ENCODE results near the gene THAP7. TPM values are rescaled to one million over a fixed set of nuclear protein-coding genes. Genes with fewer than 3 reads are reported as not detected.

The THAP7 gene
- total RNA-seq, 1 experiment from 2014 or later, result 29.1 TPM

DNA sequence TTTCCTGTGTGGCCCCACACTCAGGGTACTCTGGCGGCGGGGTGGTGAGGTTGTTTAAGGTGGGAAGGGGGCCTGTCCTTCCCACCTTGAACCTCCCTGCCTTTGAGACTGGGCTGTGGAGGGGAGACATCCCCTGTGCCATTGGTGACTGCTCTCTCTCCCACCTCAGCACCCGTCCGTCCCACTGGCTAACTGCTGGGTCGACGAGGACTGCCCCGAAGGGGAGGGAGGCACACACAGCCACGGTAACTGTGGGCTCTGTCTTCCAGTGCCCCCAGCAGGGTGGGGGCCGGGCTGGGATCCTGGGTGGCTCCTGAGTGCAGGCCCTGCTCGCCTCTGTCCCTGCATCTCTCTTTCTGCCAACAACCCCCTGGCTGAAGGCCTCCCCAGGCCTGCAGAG, 20.6 kb upstream of the THAP7 start:
- Histone ChIP-seq H3K9me3 (peaks cover 4% of the 10 kb centered on the region; the same call in 1 of the 2 replicates), H3K27me3 (replicated peaks; ENCODE audit: control insufficient read depth, insufficient read depth, low read length) (no peaks in the 10 kb centered on the region), H3K4me1 (peaks cover 16% of the 10 kb centered on the region), H3K36me3 (ENCODE audit: control insufficient read depth, insufficient read depth, low read length) (no peaks in the 10 kb centered on the region), H3K4me3 (ENCODE audit: low read depth, low read length) (no peak overlapping the region)
- no peak for DNase-seq
- no peak overlapping the region for H3K27ac Mint-ChIP-seq (ENCODE audit: unreplicated experiment)
- H3K4me3 Mint-ChIP-seq (ENCODE audit: unreplicated experiment), result no peak overlapping the region
- TF ChIP-seq, protein P1, sequence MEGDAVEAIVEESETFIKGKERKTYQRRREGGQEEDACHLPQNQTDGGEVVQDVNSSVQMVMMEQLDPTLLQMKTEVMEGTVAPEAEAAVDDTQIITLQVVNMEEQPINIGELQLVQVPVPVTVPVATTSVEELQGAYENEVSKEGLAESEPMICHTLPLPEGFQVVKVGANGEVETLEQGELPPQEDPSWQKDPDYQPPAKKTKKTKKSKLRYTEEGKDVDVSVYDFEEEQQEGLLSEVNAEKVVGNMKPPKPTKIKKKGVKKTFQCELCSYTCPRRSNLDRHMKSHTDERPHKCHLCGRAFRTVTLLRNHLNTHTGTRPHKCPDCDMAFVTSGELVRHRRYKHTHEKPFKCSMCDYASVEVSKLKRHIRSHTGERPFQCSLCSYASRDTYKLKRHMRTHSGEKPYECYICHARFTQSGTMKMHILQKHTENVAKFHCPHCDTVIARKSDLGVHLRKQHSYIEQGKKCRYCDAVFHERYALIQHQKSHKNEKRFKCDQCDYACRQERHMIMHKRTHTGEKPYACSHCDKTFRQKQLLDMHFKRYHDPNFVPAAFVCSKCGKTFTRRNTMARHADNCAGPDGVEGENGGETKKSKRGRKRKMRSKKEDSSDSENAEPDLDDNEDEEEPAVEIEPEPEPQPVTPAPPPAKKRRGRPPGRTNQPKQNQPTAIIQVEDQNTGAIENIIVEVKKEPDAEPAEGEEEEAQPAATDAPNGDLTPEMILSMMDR (IDR thresholded peaks at IDR 0.05; ENCODE audit: insufficient read depth in 1 of 2, low read depth in 1 of 2, low read length in 1 of 2, severe bottlenecking in 1 of 2, unreplicated experiment in 1 of 2), result no peak
- POLR2A ChIA-PET, result no interaction called here
- H3K27me3 Mint-ChIP-seq (ENCODE audit: insufficient read depth, unreplicated experiment), result no peaks in the 10 kb centered on the region
- no TSS peak for BruUV-seq (replicated peaks)
- no peaks in the 10 kb centered on the region for H3K4me1 Mint-ChIP-seq (ENCODE audit: low read depth, unreplicated experiment)
- no peaks in the 10 kb centered on the region for H3K9me3 Mint-ChIP-seq (ENCODE audit: unreplicated experiment)
- intact Hi-C loops (cut with micrococcal nuclease; ENCODE audit: unreplicated experiment), result no loop called here
- H3K36me3 Mint-ChIP-seq (ENCODE audit: insufficient read depth, unreplicated experiment), result peaks cover 6% of the 10 kb centered on the region
- CTCF ChIA-PET, result no interaction called here

DNA sequence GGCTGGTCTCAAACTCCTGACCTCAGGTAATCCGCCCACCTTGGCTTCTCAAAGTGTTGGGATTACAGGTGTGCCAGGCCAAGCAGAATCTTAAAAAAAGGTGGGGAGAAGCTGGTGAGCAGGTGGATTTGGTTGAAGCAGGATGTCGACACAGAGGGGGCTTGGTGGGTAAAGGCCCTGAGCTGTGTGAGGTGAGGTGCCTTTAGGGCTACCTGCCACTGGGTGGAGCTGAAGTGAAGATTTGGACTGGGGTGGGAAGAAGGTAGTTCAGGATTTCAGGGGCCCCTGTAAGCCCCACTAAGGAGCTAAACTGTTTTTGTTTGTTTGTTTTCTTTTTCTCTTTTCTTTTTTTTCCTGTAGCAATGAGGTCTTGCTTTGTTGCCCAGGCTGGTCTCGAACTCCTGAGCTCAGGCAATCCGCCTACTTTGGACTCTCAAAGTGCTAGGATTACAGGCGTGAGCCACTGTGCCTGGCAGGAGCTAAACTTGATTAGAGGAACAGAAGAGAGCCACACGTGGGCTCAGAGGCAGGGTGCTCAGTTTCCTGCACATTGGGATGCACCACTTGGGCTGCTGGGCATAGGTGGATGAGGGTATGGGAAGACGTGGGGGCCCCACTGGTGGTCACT, 19.0 kb upstream of the THAP7 start:
- intact Hi-C loops (cut with micrococcal nuclease; ENCODE audit: unreplicated experiment), result no loop called here
- H3K9me3 Mint-ChIP-seq (ENCODE audit: unreplicated experiment), result no peaks in the 10 kb centered on the region
- DNase-seq, result no peak
- H3K27me3 ChIP-seq (replicated peaks; ENCODE audit: control insufficient read depth, insufficient read depth, low read length), result no peaks in the 10 kb centered on the region
- ChIA-PET CTCF (interaction anchor here (1.0 to 1.1 kb wide), 3 partner anchors 17 to 217 kb away, joined by 3 to 4 read pairs (median 4); no protein-coding TSS in a partner anchor), POLR2A (no interaction called here)
- no peak overlapping the region for H3K27ac Mint-ChIP-seq (ENCODE audit: unreplicated experiment)
- no peaks in the 10 kb centered on the region for H3K4me1 Mint-ChIP-seq (ENCODE audit: low read depth, unreplicated experiment)
- TF ChIP-seq, protein P1 (IDR thresholded peaks at IDR 0.05; ENCODE audit: insufficient read depth in 1 of 2, low read depth in 1 of 2, low read length in 1 of 2, severe bottlenecking in 1 of 2, unreplicated experiment in 1 of 2), result peak; percentile 25 to 34
- H3K36me3 ChIP-seq (ENCODE audit: control insufficient read depth, insufficient read depth, low read length), result no peaks in the 10 kb centered on the region
- H3K36me3 Mint-ChIP-seq (ENCODE audit: insufficient read depth, unreplicated experiment), result peaks cover 2% of the 10 kb centered on the region
- no peak overlapping the region for H3K4me3 Mint-ChIP-seq (ENCODE audit: unreplicated experiment)
- peaks cover under 1% of the 10 kb centered on the region; the same call in 1 of the 2 replicates for H3K4me1 ChIP-seq
- H3K9me3 ChIP-seq, result peaks cover 4% of the 10 kb centered on the region; the same call in 1 of the 2 replicates
- BruUV-seq (replicated peaks), result no TSS peak
- H3K27me3 Mint-ChIP-seq (ENCODE audit: insufficient read depth, unreplicated experiment), result no peaks in the 10 kb centered on the region
- H3K4me3 ChIP-seq (ENCODE audit: low read depth, low read length), result no peak overlapping the region

DNA sequence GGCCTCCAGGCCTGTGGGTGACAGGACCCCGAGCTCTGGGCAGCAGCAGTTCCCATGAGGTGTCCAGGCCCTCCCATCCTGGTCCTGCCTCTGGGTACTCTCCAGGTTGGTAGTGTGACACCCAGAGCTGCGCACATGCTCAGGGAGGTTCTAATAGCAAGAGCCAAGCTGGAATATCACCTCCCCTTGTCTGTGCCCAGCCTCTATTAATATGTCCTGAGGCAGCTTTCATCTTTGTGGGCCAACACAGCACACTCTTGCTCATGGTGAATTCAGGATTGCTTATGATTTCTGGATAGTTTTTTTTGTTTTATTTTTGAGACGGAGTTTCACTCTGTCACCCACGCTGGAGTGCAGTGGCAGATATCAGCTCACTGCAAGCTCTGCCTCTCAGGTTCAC, 16.4 kb upstream of the THAP7 start:
- Mint-ChIP-seq H3K36me3 (ENCODE audit: insufficient read depth, unreplicated experiment) (peaks cover 7% of the 10 kb centered on the region), H3K27me3 (ENCODE audit: insufficient read depth, unreplicated experiment) (no peaks in the 10 kb centered on the region), H3K4me3 (ENCODE audit: unreplicated experiment) (no peak overlapping the region), H3K27ac (ENCODE audit: unreplicated experiment) (no peak overlapping the region), H3K9me3 (ENCODE audit: unreplicated experiment) (no peaks in the 10 kb centered on the region), H3K4me1 (ENCODE audit: low read depth, unreplicated experiment) (peaks cover 17% of the 10 kb centered on the region)
- Histone ChIP-seq H3K4me3 (ENCODE audit: low read depth, low read length) (no peak overlapping the region), H3K4me1 (peaks cover 13% of the 10 kb centered on the region; the same call in 1 of the 2 replicates), H3K9me3 (peaks cover 4% of the 10 kb centered on the region; the same call in 1 of the 2 replicates), H3K27me3 (replicated peaks; ENCODE audit: control insufficient read depth, insufficient read depth, low read length) (no peaks in the 10 kb centered on the region), H3K36me3 (ENCODE audit: control insufficient read depth, insufficient read depth, low read length) (no peaks in the 10 kb centered on the region)
- TF ChIP-seq, protein P1 (IDR thresholded peaks at IDR 0.05; ENCODE audit: insufficient read depth in 1 of 2, low read depth in 1 of 2, low read length in 1 of 2, severe bottlenecking in 1 of 2, unreplicated experiment in 1 of 2), result no peak
- intact Hi-C loops (cut with micrococcal nuclease; ENCODE audit: unreplicated experiment), result no loop called here
- no peak for DNase-seq
- POLR2A ChIA-PET, result no interaction called here
- CTCF ChIA-PET, result interaction anchor here (0.9 kb wide), 1 partner anchor 133 kb away, joined by 3 read pairs; no protein-coding TSS in a partner anchor
- BruUV-seq (replicated peaks), result no TSS peak

Data from Caco-2 (cell line).